ENCODE results near the gene SLC30A2. TPM values are rescaled to one million over a fixed set of nuclear protein-coding genes. Genes with fewer than 3 reads are reported as not detected.

The SLC30A2 gene
- total RNA-seq, 1 donor from 2014 or later = not detected

DNA sequence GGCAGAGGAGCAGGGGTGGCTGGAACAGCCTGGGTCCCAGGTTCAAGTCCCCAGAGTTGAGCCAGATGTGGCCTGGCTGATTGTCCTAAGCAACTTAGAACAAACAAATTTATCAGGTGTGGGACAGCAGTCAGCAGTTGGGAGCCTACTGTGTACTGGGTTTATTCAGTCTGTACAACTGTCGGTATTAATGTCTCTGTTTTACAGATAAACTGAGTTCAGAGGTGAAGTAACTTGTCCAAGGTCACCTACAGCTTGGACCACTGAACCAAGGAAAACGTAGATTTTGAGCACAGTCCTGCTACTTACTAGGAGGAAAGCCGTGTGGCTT lies 36.1 kb upstream of the SLC30A2 start:
- DNase-seq (ENCODE audit: extremely low spot score, unreplicated experiment) = no peak
- no peaks in the 10 kb centered on the region for H3K36me3 Mint-ChIP-seq (ENCODE audit: unreplicated experiment)
- no peak overlapping the region for H3K27ac Mint-ChIP-seq (ENCODE audit: unreplicated experiment)
- no peak overlapping the region for H3K4me3 Mint-ChIP-seq (ENCODE audit: unreplicated experiment)
- H3K9me3 Mint-ChIP-seq (ENCODE audit: unreplicated experiment) = no peaks in the 10 kb centered on the region
- TF ChIP-seq, protein P1, sequence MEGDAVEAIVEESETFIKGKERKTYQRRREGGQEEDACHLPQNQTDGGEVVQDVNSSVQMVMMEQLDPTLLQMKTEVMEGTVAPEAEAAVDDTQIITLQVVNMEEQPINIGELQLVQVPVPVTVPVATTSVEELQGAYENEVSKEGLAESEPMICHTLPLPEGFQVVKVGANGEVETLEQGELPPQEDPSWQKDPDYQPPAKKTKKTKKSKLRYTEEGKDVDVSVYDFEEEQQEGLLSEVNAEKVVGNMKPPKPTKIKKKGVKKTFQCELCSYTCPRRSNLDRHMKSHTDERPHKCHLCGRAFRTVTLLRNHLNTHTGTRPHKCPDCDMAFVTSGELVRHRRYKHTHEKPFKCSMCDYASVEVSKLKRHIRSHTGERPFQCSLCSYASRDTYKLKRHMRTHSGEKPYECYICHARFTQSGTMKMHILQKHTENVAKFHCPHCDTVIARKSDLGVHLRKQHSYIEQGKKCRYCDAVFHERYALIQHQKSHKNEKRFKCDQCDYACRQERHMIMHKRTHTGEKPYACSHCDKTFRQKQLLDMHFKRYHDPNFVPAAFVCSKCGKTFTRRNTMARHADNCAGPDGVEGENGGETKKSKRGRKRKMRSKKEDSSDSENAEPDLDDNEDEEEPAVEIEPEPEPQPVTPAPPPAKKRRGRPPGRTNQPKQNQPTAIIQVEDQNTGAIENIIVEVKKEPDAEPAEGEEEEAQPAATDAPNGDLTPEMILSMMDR (IDR thresholded peaks at IDR 0.05) = no peak
- H3K27me3 Mint-ChIP-seq (ENCODE audit: unreplicated experiment) = peaks cover 32% of the 10 kb centered on the region
- no peaks in the 10 kb centered on the region for H3K4me1 Mint-ChIP-seq (ENCODE audit: unreplicated experiment)

DNA sequence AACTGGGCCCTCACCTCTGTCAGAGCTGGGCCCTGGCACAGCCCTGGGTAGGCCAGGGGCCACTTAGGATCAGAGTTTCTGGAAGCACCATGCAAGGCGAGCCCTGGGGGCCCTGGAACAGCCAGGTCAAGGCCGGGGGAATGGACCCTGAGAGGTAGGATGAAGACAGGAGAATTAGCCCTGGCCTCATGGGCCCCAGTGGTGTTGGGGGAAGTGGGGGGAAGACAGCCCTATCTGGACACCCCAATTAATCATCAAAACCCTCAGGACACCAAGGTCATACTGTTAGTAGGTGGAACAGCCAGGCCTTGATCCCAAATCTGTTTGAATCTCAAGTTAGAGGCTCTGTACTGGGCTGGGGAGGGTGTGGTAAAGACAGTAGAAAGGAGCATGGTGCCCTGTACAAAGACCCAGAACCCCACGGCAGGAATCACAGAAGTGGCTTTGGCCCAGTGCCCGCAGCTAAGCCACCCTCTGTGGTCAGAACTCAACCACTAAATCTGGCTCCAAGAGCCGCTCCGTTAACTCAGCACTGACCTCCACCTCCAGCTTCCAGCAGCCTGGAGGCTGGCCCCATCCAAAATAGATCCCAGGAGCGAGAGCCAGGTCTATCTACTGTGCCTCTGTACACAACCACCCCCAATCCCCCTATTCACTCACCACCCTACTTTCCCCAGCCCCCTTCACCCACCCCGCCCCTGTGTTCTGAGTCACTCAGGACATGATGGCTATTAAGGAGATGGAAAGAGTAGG lies 35.5 kb upstream of the SLC30A2 start:
- no peak for DNase-seq (ENCODE audit: extremely low spot score, unreplicated experiment)
- peaks cover 27% of the 10 kb centered on the region for H3K27me3 Mint-ChIP-seq (ENCODE audit: unreplicated experiment)
- no peak overlapping the region for H3K27ac Mint-ChIP-seq (ENCODE audit: unreplicated experiment)

DNA sequence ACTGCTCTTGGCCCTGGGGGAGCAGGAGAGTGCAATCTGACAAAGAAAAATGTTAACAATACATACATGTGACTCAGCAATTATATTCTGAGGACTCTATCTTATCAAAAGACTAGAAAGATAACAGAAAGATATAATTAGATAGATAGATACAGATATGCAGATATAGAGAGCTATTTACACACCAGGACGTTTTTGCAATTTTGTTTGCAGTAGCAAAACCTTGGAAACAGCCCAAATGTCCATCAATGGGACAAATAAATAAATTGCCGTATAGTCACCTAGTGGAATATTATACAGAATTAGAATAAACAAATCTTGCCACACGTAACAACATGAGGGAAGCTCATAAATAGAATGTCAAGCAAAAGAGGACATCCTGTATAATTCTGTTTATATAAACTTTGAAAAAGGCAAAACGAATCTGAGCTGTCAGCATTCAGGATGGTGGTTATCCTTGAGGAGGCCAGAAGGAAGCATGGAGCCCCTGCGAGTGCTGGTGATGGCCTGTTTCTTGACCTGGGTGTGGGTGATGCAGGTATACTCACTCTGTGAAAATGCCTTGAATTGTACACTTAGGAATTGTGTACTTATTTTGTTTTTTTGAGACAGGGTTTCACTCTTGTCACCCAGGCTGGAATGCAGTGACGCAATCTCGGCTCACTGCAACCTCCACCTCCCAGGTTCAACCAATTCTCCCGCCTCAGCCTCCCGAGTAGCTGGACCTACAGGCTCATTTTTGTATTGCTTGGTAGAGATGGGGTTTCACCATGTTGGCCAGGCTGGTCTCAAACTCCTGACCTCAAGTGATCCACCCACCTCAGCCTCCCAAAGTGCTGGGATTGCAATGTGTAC lies 34.3 kb upstream of the SLC30A2 start:
- H3K4me3 Mint-ChIP-seq (ENCODE audit: unreplicated experiment) = no peak overlapping the region
- peaks cover 23% of the 10 kb centered on the region for H3K27me3 Mint-ChIP-seq (ENCODE audit: unreplicated experiment)
- no peak overlapping the region for H3K27ac Mint-ChIP-seq (ENCODE audit: unreplicated experiment)
- H3K36me3 Mint-ChIP-seq (ENCODE audit: unreplicated experiment) = no peaks in the 10 kb centered on the region
- TF ChIP-seq, protein P1 (IDR thresholded peaks at IDR 0.05) = no peak
- DNase-seq (ENCODE audit: extremely low spot score, unreplicated experiment) = no peak
- no peaks in the 10 kb centered on the region for H3K9me3 Mint-ChIP-seq (ENCODE audit: unreplicated experiment)
- no peaks in the 10 kb centered on the region for H3K4me1 Mint-ChIP-seq (ENCODE audit: unreplicated experiment)

More for the DNA sequence above, 35.5 kb upstream of the SLC30A2 start:
- Mint-ChIP-seq H3K4me1 (ENCODE audit: unreplicated experiment) (no peaks in the 10 kb centered on the region), H3K36me3 (ENCODE audit: unreplicated experiment) (no peaks in the 10 kb centered on the region), H3K9me3 (ENCODE audit: unreplicated experiment) (no peaks in the 10 kb centered on the region), H3K4me3 (ENCODE audit: unreplicated experiment) (no peak overlapping the region)
- TF ChIP-seq, protein P1 (IDR thresholded peaks at IDR 0.05) = no peak

DNA sequence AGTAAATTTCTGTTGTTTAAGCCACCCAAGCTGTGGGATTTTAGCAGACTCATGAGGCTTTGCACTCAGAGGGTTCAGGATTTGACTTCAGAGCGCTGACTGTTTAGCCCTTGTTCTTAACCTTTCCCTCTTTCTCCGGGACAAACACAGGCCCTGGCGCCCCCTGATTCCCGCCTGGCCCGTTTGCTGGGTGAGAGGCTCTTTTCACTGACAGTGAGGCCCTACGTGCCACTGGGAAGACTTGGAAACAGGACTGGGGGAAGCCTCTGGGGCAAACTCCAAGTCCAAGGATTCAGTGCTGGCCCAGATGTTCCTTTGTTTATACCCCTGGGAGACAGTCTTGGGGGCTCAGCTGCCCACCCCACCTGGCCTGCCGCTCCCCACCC lies 33.3 kb upstream of the SLC30A2 start:
- no peaks in the 10 kb centered on the region for H3K9me3 Mint-ChIP-seq (ENCODE audit: unreplicated experiment)

More for the DNA sequence above, 33.3 kb upstream of the SLC30A2 start:
- no peaks in the 10 kb centered on the region for H3K4me1 Mint-ChIP-seq (ENCODE audit: unreplicated experiment)
- no peaks in the 10 kb centered on the region for H3K36me3 Mint-ChIP-seq (ENCODE audit: unreplicated experiment)
- no peak overlapping the region for H3K27ac Mint-ChIP-seq (ENCODE audit: unreplicated experiment)
- no peak for DNase-seq (ENCODE audit: extremely low spot score, unreplicated experiment)
- TF ChIP-seq, protein P1 (IDR thresholded peaks at IDR 0.05) = no peak
- H3K27me3 Mint-ChIP-seq (ENCODE audit: unreplicated experiment) = peaks cover 23% of the 10 kb centered on the region
- H3K4me3 Mint-ChIP-seq (ENCODE audit: unreplicated experiment) = no peak overlapping the region

Measured in osteocyte (in vitro differentiated cells).